Measurements from ENCODE around the gene AZIN2. TPM values are rescaled to one million over a fixed set of nuclear protein-coding genes. Genes with fewer than 3 reads are reported as not detected.
"Not testable (repeated sequence)": the region's sequence is repeated elsewhere in the genome, so short reads cannot be mapped to it uniquely, and the experiment has no call there.

The AZIN2 gene
- total and polyA plus RNA-seq, 4 donors = 0.68 to 2.6 (median 0.74) TPM

DNA sequence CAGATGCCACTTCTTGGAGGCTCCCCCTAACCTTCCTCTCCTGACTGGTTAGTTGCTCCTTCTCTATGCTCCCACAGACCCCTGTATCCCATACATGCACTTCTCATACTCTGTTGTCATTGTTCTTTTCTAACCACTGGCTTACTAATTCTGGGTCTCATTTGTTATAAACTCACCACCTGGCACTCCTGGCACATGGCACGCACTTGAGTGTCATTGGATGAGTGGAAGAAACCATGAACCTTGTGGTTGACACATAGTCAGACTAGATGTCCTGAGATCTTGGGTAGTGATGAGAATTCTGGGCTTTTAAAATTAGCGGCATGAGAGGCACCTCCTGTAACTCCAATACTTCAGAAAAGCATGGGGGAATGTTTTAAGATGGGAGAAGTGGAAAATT, 51.6 kb downstream of the AZIN2 start:
- H3K9me3 ChIP-seq (ENCODE audit: control insufficient read depth in 4 of 4, low read length in 3 of 4) = no peaks in the 10 kb centered on the region
- H3K9ac ChIP-seq (ENCODE audit: low read depth in 1 of 2, low read length in 2 of 2) = no peak overlapping the region
- H3K4me3 ChIP-seq (ENCODE audit: low read depth in 1 of 3, low read length in 3 of 3) = no peak overlapping the region
- DNase-seq (ENCODE audit: low spot score) = no peak
- WGBS = 97% methylated on average over 2 of the region's 2 CpGs
- no peak overlapping the region for H3K27ac ChIP-seq (ENCODE audit: low read depth in 1 of 2, low read length in 2 of 2)
- peaks cover 2 to 21% (median 6%) of the 10 kb centered on the region in 4 donors for H3K4me1 ChIP-seq (ENCODE audit: control insufficient read depth in 4 of 4, insufficient read depth in 4 of 4, low read length in 3 of 4)
- H3K27me3 ChIP-seq (ENCODE audit: control insufficient read depth in 4 of 4, insufficient read depth in 4 of 4, low read length in 3 of 4) = no peaks in the 10 kb centered on the region
- H3K36me3 ChIP-seq (ENCODE audit: control insufficient read depth in 4 of 4, insufficient read depth in 3 of 4, low read depth in 1 of 4, low read length in 3 of 4) = no peaks in the 10 kb centered on the region
- TF ChIP-seq ATF3 (IDR thresholded peaks at IDR 0.05) = no peak
- TF ChIP-seq MAX (IDR thresholded peaks at IDR 0.05) = no peak
- TF ChIP-seq, protein P1, sequence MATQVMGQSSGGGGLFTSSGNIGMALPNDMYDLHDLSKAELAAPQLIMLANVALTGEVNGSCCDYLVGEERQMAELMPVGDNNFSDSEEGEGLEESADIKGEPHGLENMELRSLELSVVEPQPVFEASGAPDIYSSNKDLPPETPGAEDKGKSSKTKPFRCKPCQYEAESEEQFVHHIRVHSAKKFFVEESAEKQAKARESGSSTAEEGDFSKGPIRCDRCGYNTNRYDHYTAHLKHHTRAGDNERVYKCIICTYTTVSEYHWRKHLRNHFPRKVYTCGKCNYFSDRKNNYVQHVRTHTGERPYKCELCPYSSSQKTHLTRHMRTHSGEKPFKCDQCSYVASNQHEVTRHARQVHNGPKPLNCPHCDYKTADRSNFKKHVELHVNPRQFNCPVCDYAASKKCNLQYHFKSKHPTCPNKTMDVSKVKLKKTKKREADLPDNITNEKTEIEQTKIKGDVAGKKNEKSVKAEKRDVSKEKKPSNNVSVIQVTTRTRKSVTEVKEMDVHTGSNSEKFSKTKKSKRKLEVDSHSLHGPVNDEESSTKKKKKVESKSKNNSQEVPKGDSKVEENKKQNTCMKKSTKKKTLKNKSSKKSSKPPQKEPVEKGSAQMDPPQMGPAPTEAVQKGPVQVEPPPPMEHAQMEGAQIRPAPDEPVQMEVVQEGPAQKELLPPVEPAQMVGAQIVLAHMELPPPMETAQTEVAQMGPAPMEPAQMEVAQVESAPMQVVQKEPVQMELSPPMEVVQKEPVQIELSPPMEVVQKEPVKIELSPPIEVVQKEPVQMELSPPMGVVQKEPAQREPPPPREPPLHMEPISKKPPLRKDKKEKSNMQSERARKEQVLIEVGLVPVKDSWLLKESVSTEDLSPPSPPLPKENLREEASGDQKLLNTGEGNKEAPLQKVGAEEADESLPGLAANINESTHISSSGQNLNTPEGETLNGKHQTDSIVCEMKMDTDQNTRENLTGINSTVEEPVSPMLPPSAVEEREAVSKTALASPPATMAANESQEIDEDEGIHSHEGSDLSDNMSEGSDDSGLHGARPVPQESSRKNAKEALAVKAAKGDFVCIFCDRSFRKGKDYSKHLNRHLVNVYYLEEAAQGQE (IDR thresholded peaks at IDR 0.05) = no peak
- TF ChIP-seq EGR1 (IDR thresholded peaks at IDR 0.05; ENCODE audit: low read depth in 2 of 2) = no peak
- no peak for TF ChIP-seq HNF4G (IDR thresholded peaks at IDR 0.05)
- no peak for TF ChIP-seq JUND (IDR thresholded peaks at IDR 0.05)
- TF ChIP-seq GABPA (IDR thresholded peaks at IDR 0.05 in 1 of 2, conservative IDR thresholded peaks at IDR 0.05 in 1 of 2) = no peak
- TF ChIP-seq FOXA2 (IDR thresholded peaks at IDR 0.05) = no peak

DNA sequence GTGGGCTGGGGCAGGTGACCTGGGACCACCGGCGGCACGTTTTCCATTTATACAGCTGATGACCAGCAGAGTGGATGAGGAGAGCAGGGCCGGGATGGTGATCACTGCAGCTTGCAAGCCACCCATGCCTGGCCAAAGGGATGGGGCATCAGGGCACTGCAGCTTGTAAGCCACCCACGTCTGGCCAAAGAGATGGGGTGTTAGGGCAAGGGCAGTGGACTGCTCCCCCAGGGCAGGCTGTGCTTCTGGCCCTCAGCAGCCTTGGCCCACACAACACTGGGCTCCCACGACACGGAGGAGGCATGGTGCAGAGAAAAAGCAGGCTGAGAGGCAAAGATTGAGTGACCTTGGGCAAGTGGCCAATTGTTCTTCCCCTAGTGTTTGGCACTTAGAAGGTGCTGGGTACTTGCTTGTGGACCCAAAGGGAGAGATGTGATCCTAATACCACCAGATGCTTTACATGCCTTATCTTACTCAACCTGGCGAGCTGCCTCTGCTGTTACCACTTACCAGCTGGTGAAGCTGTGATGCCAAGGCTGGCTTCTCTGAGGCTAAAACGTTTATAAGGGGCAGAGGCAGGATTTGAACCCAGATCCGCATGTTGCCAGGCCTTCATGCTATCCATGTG, 52.6 kb downstream of the AZIN2 start:
- no peaks in the 10 kb centered on the region for H3K36me3 ChIP-seq (ENCODE audit: control insufficient read depth in 4 of 4, insufficient read depth in 3 of 4, low read depth in 1 of 4, low read length in 3 of 4)
- DNase-seq (ENCODE audit: low spot score) = no peak
- H3K27ac ChIP-seq (ENCODE audit: low read depth in 1 of 2, low read length in 2 of 2) = no peak overlapping the region
- TF ChIP-seq HNF4A (conservative IDR thresholded peaks at IDR 0.05) = no peak
- no peak for TF ChIP-seq NR2F2 (IDR thresholded peaks at IDR 0.05)
- TF ChIP-seq, protein P1 (IDR thresholded peaks at IDR 0.05) = no peak
- TF ChIP-seq RXRA (IDR thresholded peaks at IDR 0.05) = no peak
- TF ChIP-seq ATF3 (IDR thresholded peaks at IDR 0.05) = no peak
- TF ChIP-seq TAF1 (conservative IDR thresholded peaks at IDR 0.05) = no peak
- no peak for TF ChIP-seq FOXA2 (IDR thresholded peaks at IDR 0.05)
- no peak for TF ChIP-seq JUND (IDR thresholded peaks at IDR 0.05)
- TF ChIP-seq EGR1 (IDR thresholded peaks at IDR 0.05; ENCODE audit: low read depth in 2 of 2) = no peak
- no peak for TF ChIP-seq MAX (IDR thresholded peaks at IDR 0.05)
- no peak for TF ChIP-seq SP1 (IDR thresholded peaks at IDR 0.05)
- no peak for TF ChIP-seq GABPA (IDR thresholded peaks at IDR 0.05 in 1 of 2, conservative IDR thresholded peaks at IDR 0.05 in 1 of 2)
- TF ChIP-seq FOXA1 (IDR thresholded peaks at IDR 0.05) = no peak
- TF ChIP-seq RAD21 (IDR thresholded peaks at IDR 0.05) = no peak
- WGBS = 88% methylated on average over 10 of the region's 10 CpGs
- H3K4me3 ChIP-seq (ENCODE audit: low read depth in 1 of 3, low read length in 3 of 3) = no peak overlapping the region
- H3K4me1 ChIP-seq (ENCODE audit: control insufficient read depth in 4 of 4, insufficient read depth in 4 of 4, low read length in 3 of 4) = peaks cover under 1 to 13% (median 2%) of the 10 kb centered on the region in 4 donors
- no peaks in the 10 kb centered on the region for H3K27me3 ChIP-seq (ENCODE audit: control insufficient read depth in 4 of 4, insufficient read depth in 4 of 4, low read length in 3 of 4)
- no peak overlapping the region for H3K9ac ChIP-seq (ENCODE audit: low read depth in 1 of 2, low read length in 2 of 2)
- H3K9me3 ChIP-seq (ENCODE audit: control insufficient read depth in 4 of 4, low read length in 3 of 4) = no peaks in the 10 kb centered on the region

DNA sequence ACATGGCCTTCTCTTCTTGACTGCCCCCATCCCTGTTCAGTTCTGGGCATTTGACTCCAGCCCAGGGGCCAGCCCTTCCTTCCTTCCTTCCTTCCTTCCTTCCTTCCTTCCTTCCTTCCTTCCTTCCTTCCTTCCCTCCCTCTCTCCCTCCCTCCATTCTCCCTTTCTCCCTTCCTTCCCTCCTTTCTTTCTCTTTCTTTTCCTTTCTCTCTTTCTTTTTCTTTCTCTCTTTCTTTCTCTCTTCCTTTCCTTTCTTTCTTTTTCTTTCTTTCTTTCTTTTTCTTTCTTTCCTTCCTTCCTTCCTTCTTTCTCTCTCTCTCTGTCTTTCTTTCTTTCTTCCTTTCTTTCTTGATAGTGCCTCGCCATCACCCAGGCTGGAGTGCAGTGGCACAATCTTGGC, 55.1 kb downstream of the AZIN2 start:
- not testable (repeated sequence) for H3K9me3 ChIP-seq (ENCODE audit: control insufficient read depth in 4 of 4, low read length in 3 of 4); H3K4me3 ChIP-seq (ENCODE audit: low read depth in 1 of 3, low read length in 3 of 3); H3K9ac ChIP-seq (ENCODE audit: low read depth in 1 of 2, low read length in 2 of 2); H3K27me3 ChIP-seq (ENCODE audit: control insufficient read depth in 4 of 4, insufficient read depth in 4 of 4, low read length in 3 of 4); H3K4me1 ChIP-seq (ENCODE audit: control insufficient read depth in 4 of 4, insufficient read depth in 4 of 4, low read length in 3 of 4); H3K36me3 ChIP-seq (ENCODE audit: control insufficient read depth in 4 of 4, insufficient read depth in 3 of 4, low read depth in 1 of 4, low read length in 3 of 4); H3K27ac ChIP-seq (ENCODE audit: low read depth in 1 of 2, low read length in 2 of 2); DNase-seq (ENCODE audit: low spot score)
- 98% methylated on average over 1 of the region's 1 CpG for WGBS

All from liver (tissue), 9 donors.